H1 (cell line): ENCODE measurements around the gene AICDA. TPM values are rescaled to one million over a fixed set of nuclear protein-coding genes. Genes with fewer than 3 reads are reported as not detected.

Experiments
- CTBP2 ChIP-seq: IDR thresholded peaks from 2 replicates; pipeline ENCODE4 v1.7.0; 2011; ENCODE audit warnings: borderline replicate concordance, mild to moderate bottlenecking, moderate library complexity, mixed read lengths, low read length; ENCODE audit not compliant: insufficient read depth, insufficient read length
- KDM1A ChIP-seq: fragments of 200-600, 300-600 bp; sonication (generic); IDR thresholded peaks from 2 replicates; pipeline ENCODE4 v1.7.1; 2016; ENCODE audit warnings: mild to moderate bottlenecking, low read length, borderline replicate concordance
- polyA plus RNA-seq, 7 experiments: library from polyadenylated mRNA; depleted of rRNA in 3 of 7; stranded (reverse) in 5 of 7; unstranded in 2 of 7; fragments of >200 nt in 5 of 7; fragments of 200-250 nt in 2 of 7; gene quantifications; 1 replicate in 5 of 7; 2 replicates in 1 of 7; 4 replicates in 1 of 7; pipeline versions ENCODE4 v1.2.1 to v1.2.3, GENCODE V29; 2011 to 2013; ENCODE audit warnings: missing spikeins in 2 of 7, mixed read lengths in 2 of 7
- total RNA-seq: library from RNA; stranded (reverse); fragmentation: NEBNext Ultra II Directional; extraction: Animal tissue kit (Norgen Biotek cat#: 25700); gene quantifications from 2 replicates; pipeline ENCODE4 v1.2.1, GENCODE V29; 2021

AICDA gene
- total and polyA plus RNA-seq, 2 of the 8 experiments (the other 6 are each of a cell fraction or from before 2014, with no cell fraction given), result not detected

GRCh38 chr12:8630131-8630530 lies 17.5 kb upstream of the AICDA start (continued):
- no peak for TF ChIP-seq CTBP2
- TF ChIP-seq KDM1A, result no peak
